OCI-LY1 (cell line): Measurements from ENCODE around the gene LNPK.

Source experiments
- H2AFZ ChIP-seq: fragments of 200-600 bp; sonication (generic), shearing (Covaris generic); 2 replicates; pipeline ENCODE4 v1.6.0; 2014; ENCODE audit warnings: antibody characterized with exemption, mild to moderate bottlenecking, low read length
- H3F3A ChIP-seq: fragments of 200-600 bp; sonication (generic), shearing (Covaris generic); 2 replicates; pipeline ENCODE4 v1.6.0; 2014; ENCODE audit warnings: mild to moderate bottlenecking, antibody characterized with exemption, low read length, moderate library complexity; ENCODE audit not compliant: insufficient read depth
- H3K27ac ChIP-seq: fragments of 200-600 bp; sonication (generic); 2 replicates; pipeline ENCODE4 v1.5.1; 2014; ENCODE audit warnings: low read length, mixed run types, mild to moderate bottlenecking, low read depth; ENCODE audit not compliant: poor library complexity, severe bottlenecking
- H3K27me3 ChIP-seq: fragments of 200-600 bp; sonication (generic); 2 replicates; pipeline ENCODE4 v1.6.0; 2014; ENCODE audit warnings: antibody characterized with exemption, mild to moderate bottlenecking, low read length, moderate library complexity; ENCODE audit not compliant: insufficient read depth
- H3K36me3 ChIP-seq: fragments of 200-600 bp; sonication (generic); 2 replicates; pipeline ENCODE4 v1.6.1; 2014; ENCODE audit warnings: mild to moderate bottlenecking, antibody characterized with exemption, low read length, moderate library complexity, mixed read lengths; ENCODE audit not compliant: insufficient read depth
- H3K4me1 ChIP-seq: fragments of 200-600 bp; sonication (generic); 2 replicates; pipeline ENCODE4 v1.5.1; 2014; ENCODE audit warnings: mild to moderate bottlenecking, low read length, moderate library complexity; ENCODE audit not compliant: insufficient read depth, severe bottlenecking
- H3K4me2 ChIP-seq: fragments of 200-600 bp; sonication (generic), shearing (Covaris generic); 2 replicates; pipeline ENCODE4 v1.6.1; 2014; ENCODE audit warnings: low read length
- H3K4me3 ChIP-seq: fragments of 200-600 bp; sonication (generic); 2 replicates; pipeline ENCODE4 v1.5.1; 2014; ENCODE audit warnings: low read length, low read depth, mild to moderate bottlenecking, mixed read lengths; ENCODE audit not compliant: poor library complexity, severe bottlenecking
- H3K79me2 ChIP-seq: fragments of 200-600 bp; shearing (Covaris generic); 2 replicates; pipeline ENCODE4 v1.6.1; 2016; ENCODE audit warnings: mixed run types, low read length, mixed read lengths; ENCODE audit not compliant: insufficient read depth
- H3K9ac ChIP-seq: fragments of 200-600 bp; sonication (generic), shearing (Covaris generic); 2 replicates; pipeline ENCODE4 v1.6.1; 2014; ENCODE audit warnings: mild to moderate bottlenecking, low read length, mixed read lengths
- H3K9me2 ChIP-seq: fragments of 200-600 bp; sonication (generic), shearing (Covaris generic); 2 replicates; pipeline ENCODE4 v1.6.1; 2014; ENCODE audit warnings: low read depth, mild to moderate bottlenecking, low read length, mixed read lengths
- H3K9me3 ChIP-seq: fragments of 200-600 bp; shearing (Covaris generic); 2 replicates; pipeline ENCODE4 v1.6.1; 2014; ENCODE audit warnings: low read length, mixed read lengths
- H4K20me1 ChIP-seq: fragments of 200-600 bp; sonication (generic), shearing (Covaris generic); 2 replicates; pipeline ENCODE4 v1.6.0; 2016; ENCODE audit warnings: mild to moderate bottlenecking, low read length; ENCODE audit not compliant: insufficient read depth
- CTCF ChIP-seq: fragments of 200-600 bp; sonication (generic), shearing (Covaris generic); IDR thresholded peaks from 2 replicates; pipeline ENCODE4 v1.5.1; 2017; ENCODE audit warnings: mild to moderate bottlenecking, antibody characterized with exemption, low read length, moderate library complexity, mixed read lengths
- EZH2 ChIP-seq: fragments of 200-600 bp; sonication (generic), shearing (Covaris generic); IDR thresholded peaks from 2 replicates; pipeline ENCODE4 v1.8.0; 2017; ENCODE audit warnings: borderline replicate concordance, mixed run types, mild to moderate bottlenecking, antibody characterized with exemption, low read length, moderate library complexity, mixed read lengths

LNPK gene

GRCh38 chr2:176035013-176035691 lies 33.1 kb upstream of the LNPK start:
- Histone ChIP-seq H3K4me3 (no peak overlapping the region), H3K9me2 (no peaks in the 10 kb centered on the region), H3K9ac (no peak overlapping the region), H2AFZ (no peak overlapping the region), H3F3A (no peaks in the 10 kb centered on the region), H3K79me2 (no peaks in the 10 kb centered on the region), H3K27ac (no peak overlapping the region), H4K20me1 (no peaks in the 10 kb centered on the region), H3K9me3 (no peaks in the 10 kb centered on the region), H3K4me2 (no peak overlapping the region), H3K36me3 (no peaks in the 10 kb centered on the region), H3K27me3 (no peaks in the 10 kb centered on the region), H3K4me1 (no peaks in the 10 kb centered on the region)
- TF ChIP-seq EZH2 (no peak), CTCF (no peak)

GRCh38 chr2:176027806-176028205 lies 25.7 kb upstream of the LNPK start:
- Histone ChIP-seq H3K9me2 (no peaks in the 10 kb centered on the region), H3K9ac (no peak overlapping the region), H3K4me1 (no peaks in the 10 kb centered on the region), H3K4me2 (no peak overlapping the region), H3K27ac (no peak overlapping the region), H3K4me3 (no peak overlapping the region), H3K79me2 (no peaks in the 10 kb centered on the region), H3F3A (no peaks in the 10 kb centered on the region), H3K27me3 (no peaks in the 10 kb centered on the region), H3K36me3 (no peaks in the 10 kb centered on the region), H3K9me3 (no peaks in the 10 kb centered on the region), H2AFZ (no peak overlapping the region), H4K20me1 (no peaks in the 10 kb centered on the region)
- no peak for TF ChIP-seq CTCF
- TF ChIP-seq EZH2 = no peak

- Histone ChIP-seq H3K4me2 (no peak overlapping the region), H4K20me1 (no peaks in the 10 kb centered on the region), H3K36me3 (no peaks in the 10 kb centered on the region), H2AFZ (no peak overlapping the region), H3K27me3 (no peaks in the 10 kb centered on the region), H3F3A (no peaks in the 10 kb centered on the region), H3K4me1 (no peaks in the 10 kb centered on the region), H3K4me3 (no peak overlapping the region), H3K9ac (no peak overlapping the region), H3K9me3 (no peaks in the 10 kb centered on the region), H3K27ac (no peak overlapping the region), H3K79me2 (no peaks in the 10 kb centered on the region), H3K9me2 (no peaks in the 10 kb centered on the region)
- no peak for TF ChIP-seq EZH2
- no peak for TF ChIP-seq CTCF
Measured at GRCh38 chr2:176025932-176026331, 23.9 kb upstream of the LNPK start.
